Measurements from ENCODE around the gene CPXM2. TPM values are rescaled to one million over a fixed set of nuclear protein-coding genes. Genes with fewer than 3 reads are reported as not detected.

Gene CPXM2
- total RNA-seq, 1 experiment from 2014 or later = not detected

- no peak for DNase-seq (ENCODE audit: unreplicated experiment)
- H3K4me3 Mint-ChIP-seq (ENCODE audit: unreplicated experiment) = no peak overlapping the region
- ChIA-PET CTCF (interaction anchor here (0.7 kb wide), 1 partner anchor 31 kb away, joined by 3 read pairs; no protein-coding TSS in a partner anchor), POLR2A (no interaction called here)
- H3K36me3 Mint-ChIP-seq (ENCODE audit: insufficient read depth, unreplicated experiment) = no peaks in the 10 kb centered on the region
- no TSS peak for BruUV-seq (replicated peaks)
- H3K9me3 Mint-ChIP-seq (ENCODE audit: unreplicated experiment) = no peaks in the 10 kb centered on the region
- intact Hi-C loops (cut with micrococcal nuclease) = no loop called here
- H3K27me3 Mint-ChIP-seq (ENCODE audit: insufficient read depth, unreplicated experiment) = peaks cover 45% of the 10 kb centered on the region
- no peaks in the 10 kb centered on the region for H3K4me1 Mint-ChIP-seq (ENCODE audit: insufficient read depth, unreplicated experiment)
- no peak for TF ChIP-seq CTCF (IDR thresholded peaks at IDR 0.05; ENCODE audit: unreplicated experiment)
- no peak overlapping the region for H3K27ac Mint-ChIP-seq (ENCODE audit: low read depth, unreplicated experiment)
Observed at GRCh38 chr10:123838596-123839310, 52.9 kb downstream of the CPXM2 start.

GRCh38 chr10:123837756-123838155 is 53.9 kb downstream of the CPXM2 start:
- Mint-ChIP-seq H3K9me3 (ENCODE audit: unreplicated experiment) (no peaks in the 10 kb centered on the region), H3K27ac (ENCODE audit: low read depth, unreplicated experiment) (no peak overlapping the region), H3K4me1 (ENCODE audit: insufficient read depth, unreplicated experiment) (no peaks in the 10 kb centered on the region), H3K27me3 (ENCODE audit: insufficient read depth, unreplicated experiment) (peaks cover 45% of the 10 kb centered on the region), H3K36me3 (ENCODE audit: insufficient read depth, unreplicated experiment) (no peaks in the 10 kb centered on the region), H3K4me3 (ENCODE audit: unreplicated experiment) (no peak overlapping the region)
- BruUV-seq (replicated peaks) = no TSS peak
- intact Hi-C loops (cut with micrococcal nuclease) = no loop called here
- ChIA-PET POLR2A (no interaction called here), CTCF (no interaction called here)
- no peak for DNase-seq (ENCODE audit: unreplicated experiment)
- TF ChIP-seq CTCF (IDR thresholded peaks at IDR 0.05; ENCODE audit: unreplicated experiment) = no peak

DNA sequence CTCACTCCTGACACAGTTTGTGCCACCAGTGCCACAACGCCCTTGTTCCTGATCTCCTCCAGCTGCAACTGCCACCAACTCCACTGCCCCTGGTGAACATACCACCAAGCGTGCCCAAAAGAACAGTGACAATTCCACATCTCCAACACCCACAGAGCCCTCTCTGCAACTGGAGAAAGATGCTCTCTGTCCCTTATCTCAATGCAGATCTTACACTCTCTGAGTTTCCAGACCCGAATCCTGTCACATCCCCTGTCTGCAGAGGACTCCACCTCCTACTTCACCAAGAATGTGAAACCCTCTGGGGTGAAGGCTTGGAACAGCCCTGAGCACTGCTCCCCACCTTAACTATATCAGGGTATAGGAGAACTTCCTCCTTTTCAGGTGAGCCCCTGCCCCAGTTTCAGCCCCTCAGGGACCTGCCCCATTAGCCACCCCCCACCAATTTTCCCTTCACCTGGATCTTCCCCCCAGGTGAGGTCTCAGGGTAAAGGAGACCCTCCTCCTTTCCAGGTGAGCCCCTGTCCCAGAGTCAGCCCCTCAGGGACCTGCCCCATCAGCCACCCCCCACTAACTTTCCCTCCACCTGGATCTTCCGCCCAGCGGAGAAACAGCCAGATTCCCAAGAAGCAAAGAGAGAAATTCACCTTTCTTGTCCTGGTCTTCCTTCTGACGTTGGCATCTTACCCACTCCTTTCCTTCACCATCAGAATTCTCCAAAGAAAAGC is 55.0 kb downstream of the CPXM2 start:
- Mint-ChIP-seq H3K4me1 (ENCODE audit: insufficient read depth, unreplicated experiment) (no peaks in the 10 kb centered on the region), H3K9me3 (ENCODE audit: unreplicated experiment) (no peaks in the 10 kb centered on the region), H3K36me3 (ENCODE audit: insufficient read depth, unreplicated experiment) (no peaks in the 10 kb centered on the region), H3K4me3 (ENCODE audit: unreplicated experiment) (no peak overlapping the region), H3K27ac (ENCODE audit: low read depth, unreplicated experiment) (no peak overlapping the region), H3K27me3 (ENCODE audit: insufficient read depth, unreplicated experiment) (peaks cover 38% of the 10 kb centered on the region)
- no peak for TF ChIP-seq CTCF (IDR thresholded peaks at IDR 0.05; ENCODE audit: unreplicated experiment)
- no TSS peak for BruUV-seq (replicated peaks)
- ChIA-PET POLR2A (no interaction called here), CTCF (no interaction called here)
- intact Hi-C loops (cut with micrococcal nuclease) = no loop called here
- DNase-seq (ENCODE audit: unreplicated experiment) = no peak

GRCh38 chr10:123835575-123835974 is 56.0 kb downstream of the CPXM2 start:
- CTCF ChIA-PET = no interaction called here
- H3K4me1 Mint-ChIP-seq (ENCODE audit: insufficient read depth, unreplicated experiment) = no peaks in the 10 kb centered on the region
- no peak for DNase-seq (ENCODE audit: unreplicated experiment)
- POLR2A ChIA-PET = no interaction called here
- H3K4me3 Mint-ChIP-seq (ENCODE audit: unreplicated experiment) = no peak overlapping the region
- peaks cover 29% of the 10 kb centered on the region for H3K27me3 Mint-ChIP-seq (ENCODE audit: insufficient read depth, unreplicated experiment)
- intact Hi-C loops (cut with micrococcal nuclease) = no loop called here
- H3K36me3 Mint-ChIP-seq (ENCODE audit: insufficient read depth, unreplicated experiment) = no peaks in the 10 kb centered on the region
- no peaks in the 10 kb centered on the region for H3K9me3 Mint-ChIP-seq (ENCODE audit: unreplicated experiment)
- no peak for TF ChIP-seq CTCF (IDR thresholded peaks at IDR 0.05; ENCODE audit: unreplicated experiment)
- no TSS peak for BruUV-seq (replicated peaks)
- no peak overlapping the region for H3K27ac Mint-ChIP-seq (ENCODE audit: low read depth, unreplicated experiment)
